CD4-positive, alpha-beta memory T cell (primary cell): ENCODE results near the gene ATP8B4. TPM values are rescaled to one million over a fixed set of nuclear protein-coding genes. Genes with fewer than 3 reads are reported as not detected.

Source experiments
- CTCF ChIA-PET: fragments of 350-600 bp; sonication (Branson Sonifier 250); formaldehyde crosslinking; loops from one replicate; lab custom pipeline; 2021; ENCODE audit warnings: inconsistent platforms; ENCODE audit not compliant: partially characterized antibody; lab: Charles Lee
- POLR2A ChIA-PET: fragments of 350-600 bp; sonication (Branson Sonifier 250); formaldehyde crosslinking; loops from one replicate; lab custom pipeline; 2021; ENCODE audit not compliant: partially characterized antibody; lab: Charles Lee
- DNase-seq, 5 donors: peaks; one replicate each; pipeline versions ENCODE4 v3.0.0 to v3.0.0-alpha.2; 2020 to 2022; ENCODE audit warnings: mixed read lengths in 1 of 5
- H3K27ac ChIP-seq: one replicate; pipeline ENCODE4 v1.7.0; 2013; ENCODE audit warnings: low read depth, low read length
- H3K27me3 ChIP-seq: 2 replicates; pipeline ENCODE4 v1.7.0; 2013; ENCODE audit warnings: mild to moderate bottlenecking, low read length, moderate library complexity; ENCODE audit not compliant: insufficient read depth
- H3K36me3 ChIP-seq: 2 replicates; pipeline ENCODE4 v1.7.0; 2013; ENCODE audit warnings: mild to moderate bottlenecking, low read length, moderate library complexity; ENCODE audit not compliant: insufficient read depth
- H3K4me1 ChIP-seq: 2 replicates; pipeline ENCODE4 v1.7.0; 2013; ENCODE audit warnings: mild to moderate bottlenecking, low read length, moderate library complexity; ENCODE audit not compliant: insufficient read depth
- H3K4me3 ChIP-seq, 2 donors: one replicate each; pipeline ENCODE4 v1.7.0; 2013; ENCODE audit warnings: low read length in 2 of 2, mild to moderate bottlenecking in 1 of 2
- H3K9me3 ChIP-seq, 2 donors: one replicate each; pipeline ENCODE4 v1.7.0; 2013; ENCODE audit warnings: low read length in 2 of 2, control low read depth in 1 of 2; ENCODE audit not compliant: control insufficient read depth in 1 of 2
- H3K27ac Mint-ChIP-seq, 7 donors: one replicate each; pipeline ENCODE4 v1.8.0; 2020 to 2021; ENCODE audit warnings: mixed read lengths in 7 of 7, mild to moderate bottlenecking in 6 of 7, inconsistent platforms in 3 of 7, moderate library complexity in 3 of 7
- H3K27me3 Mint-ChIP-seq, 2 donors: one replicate each; pipeline ENCODE4 v1.8.0; 2020 to 2021; ENCODE audit warnings: mixed read lengths in 2 of 2
- H3K36me3 Mint-ChIP-seq, 2 donors: one replicate each; pipeline ENCODE4 v1.8.0; 2020 to 2021; ENCODE audit warnings: mixed read lengths in 2 of 2, inconsistent platforms in 1 of 2, mild to moderate bottlenecking in 1 of 2
- H3K4me1 Mint-ChIP-seq, 4 donors: one replicate each; pipeline ENCODE4 v1.8.0; 2020 to 2021; ENCODE audit warnings: mixed read lengths in 4 of 4, mild to moderate bottlenecking in 1 of 4
- H3K4me3 Mint-ChIP-seq, 8 donors: one replicate each; pipeline ENCODE4 v1.8.0; 2020 to 2021; ENCODE audit warnings: mixed read lengths in 8 of 8, mild to moderate bottlenecking in 7 of 8, moderate library complexity in 6 of 8, inconsistent platforms in 3 of 8
- H3K9me3 Mint-ChIP-seq, 8 donors: one replicate each; pipeline ENCODE4 v1.8.0; 2020 to 2021; ENCODE audit warnings: mixed read lengths in 8 of 8, mild to moderate bottlenecking in 5 of 8, inconsistent platforms in 3 of 8, moderate library complexity in 1 of 8
- intact Hi-C: fragments of 100-400 bp; cut with micrococcal nuclease; formaldehyde crosslinking; loops from one replicate; pipeline ENCODE4 v1.15.1; 2023
- polyA plus RNA-seq, 2 donors: library from polyadenylated mRNA; unstranded; fragments of 300-500 nt; fragmentation: Illumina TruSeq; gene quantifications; one replicate each; pipeline ENCODE4 v1.2.3, GENCODE V29; 2021
- total RNA-seq, 2 experiments: library from RNA; stranded (reverse); gene quantifications; one replicate each; pipeline ENCODE4 v1.2.3, GENCODE V29; 2021

The ATP8B4 gene
- total and polyA plus RNA-seq, 4 experiments from 2014 or later, result 0.11 to 0.67 (median 0.44) TPM; not detected in 1

GRCh38 chr15:49991587-49991986, 127.4 kb downstream of the ATP8B4 start:
- H3K4me3 Mint-ChIP-seq, result no peak overlapping the region
- no peaks in the 10 kb centered on the region for H3K4me1 ChIP-seq
- POLR2A ChIA-PET, result no interaction called here
- H3K27ac ChIP-seq, result no peak overlapping the region
- CTCF ChIA-PET, result no interaction called here
- H3K27me3 Mint-ChIP-seq, result peaks cover 0 to 2% of the 10 kb centered on the region in 2 donors
- no peaks in the 10 kb centered on the region for H3K9me3 ChIP-seq
- H3K4me1 Mint-ChIP-seq, result no peaks in the 10 kb centered on the region
- no peaks in the 10 kb centered on the region for H3K9me3 Mint-ChIP-seq
- no peak overlapping the region for H3K4me3 ChIP-seq
- H3K36me3 Mint-ChIP-seq, result no peaks in the 10 kb centered on the region
- H3K27ac Mint-ChIP-seq, result no peak overlapping the region
- intact Hi-C loops, result no loop called here
- DNase-seq, result no peak
- H3K36me3 ChIP-seq, result no peaks in the 10 kb centered on the region
- no peaks in the 10 kb centered on the region for H3K27me3 ChIP-seq

DNA sequence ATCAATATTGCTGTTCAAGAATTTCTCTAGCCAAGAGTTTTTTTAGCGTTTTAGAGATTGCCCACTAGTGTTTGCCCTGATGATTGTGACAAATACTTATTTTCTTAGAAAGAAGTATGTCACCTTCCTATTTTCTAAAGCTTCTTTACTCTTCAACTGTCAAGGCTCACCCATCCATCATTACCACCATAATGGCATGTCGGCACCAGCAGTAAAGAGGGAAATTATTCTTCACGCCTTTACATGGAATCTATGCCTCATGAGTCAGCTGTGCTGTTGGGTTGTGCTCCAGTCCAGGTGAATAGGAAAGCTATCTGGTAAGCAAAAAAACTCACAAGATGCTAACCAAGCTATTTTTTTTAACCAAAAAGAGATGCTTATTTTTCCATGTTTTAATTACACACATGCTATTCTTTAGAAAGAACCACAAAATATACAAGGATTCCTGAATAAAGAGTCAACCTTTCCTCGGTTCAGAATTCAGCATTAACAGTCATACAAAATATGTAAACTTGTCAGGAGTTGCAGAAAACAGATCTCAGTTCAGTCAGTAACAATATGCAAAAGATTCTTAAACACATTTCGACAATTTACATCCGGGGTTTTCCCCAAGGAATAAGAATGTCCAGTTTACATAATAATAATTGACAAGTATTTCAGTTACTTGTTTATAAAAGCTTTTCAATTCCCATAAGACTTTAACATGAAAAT, 128.0 kb downstream of the ATP8B4 start:
- no peaks in the 10 kb centered on the region for H3K27me3 ChIP-seq
- H3K4me3 ChIP-seq, result no peak overlapping the region
- intact Hi-C loops, result no loop called here
- no peaks in the 10 kb centered on the region for H3K4me1 ChIP-seq
- H3K4me1 Mint-ChIP-seq, result no peaks in the 10 kb centered on the region
- no peak overlapping the region for H3K27ac ChIP-seq
- no peaks in the 10 kb centered on the region for H3K27me3 Mint-ChIP-seq
- CTCF ChIA-PET, result interaction anchor here (1.1 kb wide), 1 partner anchor 13 kb away, joined by 3 read pairs; no protein-coding TSS in a partner anchor
- no peaks in the 10 kb centered on the region for H3K36me3 Mint-ChIP-seq
- H3K27ac Mint-ChIP-seq, result no peak overlapping the region
- POLR2A ChIA-PET, result interaction anchor here (0.7 kb wide), 1 partner anchor 11 kb away, joined by 3 read pairs; no protein-coding TSS in a partner anchor
- H3K9me3 Mint-ChIP-seq, result no peaks in the 10 kb centered on the region
- no peak for DNase-seq
- H3K4me3 Mint-ChIP-seq, result no peak overlapping the region
- H3K9me3 ChIP-seq, result no peaks in the 10 kb centered on the region
- H3K36me3 ChIP-seq, result no peaks in the 10 kb centered on the region

DNA sequence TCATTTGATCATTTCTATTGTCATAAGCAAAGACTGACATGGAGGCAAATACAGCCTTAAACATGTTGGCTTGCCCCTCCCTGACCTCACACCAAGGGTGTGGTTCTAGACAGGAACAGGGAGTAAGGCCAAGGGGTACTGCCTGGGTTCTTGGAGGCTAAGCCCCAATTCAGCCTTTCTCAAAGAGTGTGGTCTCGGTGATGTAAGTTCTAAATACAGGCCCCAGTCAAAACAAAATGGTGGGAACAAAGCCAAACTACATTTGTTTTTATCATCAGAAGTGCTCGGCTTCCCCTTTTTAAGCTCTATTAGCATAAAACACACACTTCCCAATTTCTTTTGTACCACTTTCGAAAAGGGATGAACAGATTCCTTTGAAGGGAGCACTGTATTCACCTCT, 129.5 kb downstream of the ATP8B4 start:
- Mint-ChIP-seq H3K4me1 (no peaks in the 10 kb centered on the region), H3K4me3 (no peak overlapping the region), H3K9me3 (no peaks in the 10 kb centered on the region), H3K27ac (no peak overlapping the region), H3K27me3 (no peaks in the 10 kb centered on the region), H3K36me3 (no peaks in the 10 kb centered on the region)
- H3K36me3 ChIP-seq, result no peaks in the 10 kb centered on the region
- no peak overlapping the region for H3K4me3 ChIP-seq
- H3K27me3 ChIP-seq, result no peaks in the 10 kb centered on the region
- ChIA-PET POLR2A (no interaction called here), CTCF (no interaction called here)
- H3K27ac ChIP-seq, result no peak overlapping the region
- H3K9me3 ChIP-seq, result no peaks in the 10 kb centered on the region
- intact Hi-C loops, result no loop called here
- no peak for DNase-seq
- no peaks in the 10 kb centered on the region for H3K4me1 ChIP-seq

DNA sequence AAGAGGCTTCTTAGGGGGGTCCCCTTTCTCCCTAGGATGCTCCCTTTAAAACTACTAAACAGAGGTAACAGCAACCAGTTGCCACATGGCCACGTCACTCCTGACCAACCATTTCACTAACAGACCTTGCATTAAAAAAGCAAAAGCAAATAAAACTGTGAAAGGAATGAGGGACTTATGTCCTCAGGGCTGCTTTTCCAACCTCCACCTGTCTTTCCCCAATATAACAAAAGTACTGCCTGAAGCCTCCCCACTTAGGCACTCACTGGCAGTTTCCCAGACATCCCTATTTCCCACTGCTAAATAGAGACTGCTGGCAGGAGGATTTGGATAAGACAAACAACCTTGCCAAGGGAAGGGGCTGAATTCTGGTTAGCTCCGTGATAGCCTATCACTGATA, 130.3 kb downstream of the ATP8B4 start:
- Histone ChIP-seq H3K27me3 (no peaks in the 10 kb centered on the region), H3K4me1 (no peaks in the 10 kb centered on the region), H3K36me3 (no peaks in the 10 kb centered on the region), H3K9me3 (no peaks in the 10 kb centered on the region), H3K4me3 (no peak overlapping the region), H3K27ac (no peak overlapping the region)
- no peaks in the 10 kb centered on the region for H3K9me3 Mint-ChIP-seq
- H3K4me1 Mint-ChIP-seq, result no peaks in the 10 kb centered on the region
- no peak overlapping the region for H3K4me3 Mint-ChIP-seq
- CTCF ChIA-PET, result no interaction called here
- H3K36me3 Mint-ChIP-seq, result no peaks in the 10 kb centered on the region
- DNase-seq, result no peak
- H3K27me3 Mint-ChIP-seq, result no peaks in the 10 kb centered on the region
- POLR2A ChIA-PET, result no interaction called here
- H3K27ac Mint-ChIP-seq, result peak overlapping the region in 1 of 7 donors; percentile 48
- intact Hi-C loops, result no loop called here

GRCh38 chr15:49987896-49988295, 131.1 kb downstream of the ATP8B4 start:
- ChIA-PET POLR2A (no interaction called here), CTCF (interaction anchor here (0.8 kb wide), 1 partner anchor 15 kb away, joined by 3 read pairs; no protein-coding TSS in a partner anchor)
- H3K4me3 Mint-ChIP-seq, result no peak overlapping the region
- H3K27me3 Mint-ChIP-seq, result no peaks in the 10 kb centered on the region
- Histone ChIP-seq H3K9me3 (no peaks in the 10 kb centered on the region), H3K27me3 (no peaks in the 10 kb centered on the region), H3K36me3 (no peaks in the 10 kb centered on the region), H3K4me3 (no peak overlapping the region), H3K27ac (no peak overlapping the region), H3K4me1 (no peaks in the 10 kb centered on the region)
- no peaks in the 10 kb centered on the region for H3K9me3 Mint-ChIP-seq
- no peak overlapping the region for H3K27ac Mint-ChIP-seq
- no peaks in the 10 kb centered on the region for H3K36me3 Mint-ChIP-seq
- intact Hi-C loops, result no loop called here
- no peaks in the 10 kb centered on the region for H3K4me1 Mint-ChIP-seq
- DNase-seq, result no peak

- no peaks in the 10 kb centered on the region for H3K27me3 ChIP-seq
- ChIA-PET POLR2A (no interaction called here), CTCF (interaction anchor here (0.8 kb wide), 1 partner anchor 16 kb away, joined by 3 read pairs; no protein-coding TSS in a partner anchor)
- H3K9me3 ChIP-seq, result no peaks in the 10 kb centered on the region
- Mint-ChIP-seq H3K27me3 (no peaks in the 10 kb centered on the region), H3K27ac (no peak overlapping the region), H3K9me3 (no peaks in the 10 kb centered on the region), H3K4me3 (no peak overlapping the region), H3K36me3 (no peaks in the 10 kb centered on the region), H3K4me1 (no peaks in the 10 kb centered on the region)
- no peak overlapping the region for H3K4me3 ChIP-seq
- no peak overlapping the region for H3K27ac ChIP-seq
- no peak for DNase-seq
- H3K4me1 ChIP-seq, result no peaks in the 10 kb centered on the region
- no peaks in the 10 kb centered on the region for H3K36me3 ChIP-seq
- intact Hi-C loops, result no loop called here
These were observed 131.7 kb downstream of the ATP8B4 start for GRCh38 chr15:49987198-49987785.

DNA sequence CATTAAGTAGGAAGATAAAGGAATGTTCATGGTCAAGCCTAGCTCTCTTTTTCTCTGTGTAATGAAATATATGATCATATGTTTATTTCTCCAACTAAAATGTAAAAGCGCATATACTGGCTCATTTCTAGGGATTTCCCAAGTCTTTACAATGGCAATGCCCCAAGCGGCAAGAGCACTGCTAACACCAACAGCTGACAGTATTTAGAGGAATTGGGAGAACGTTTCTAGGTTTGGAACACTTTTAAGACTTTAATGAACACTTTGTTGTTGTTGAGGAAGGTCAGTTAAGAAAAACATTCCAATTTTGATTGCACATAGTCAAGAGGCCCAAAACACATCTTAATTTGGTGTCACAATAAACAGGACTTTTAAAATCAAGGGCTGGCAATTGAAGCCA, 132.7 kb downstream of the ATP8B4 start:
- H3K27me3 Mint-ChIP-seq, result no peaks in the 10 kb centered on the region
- no peaks in the 10 kb centered on the region for H3K4me1 ChIP-seq
- H3K27me3 ChIP-seq, result no peaks in the 10 kb centered on the region
- no peaks in the 10 kb centered on the region for H3K9me3 Mint-ChIP-seq
- intact Hi-C loops, result no loop called here
- no peak for DNase-seq
- H3K4me3 Mint-ChIP-seq, result no peak overlapping the region
- no peak overlapping the region for H3K4me3 ChIP-seq
- H3K27ac ChIP-seq, result no peak overlapping the region
- H3K36me3 ChIP-seq, result no peaks in the 10 kb centered on the region
- ChIA-PET POLR2A (no interaction called here), CTCF (no interaction called here)
- no peaks in the 10 kb centered on the region for H3K36me3 Mint-ChIP-seq
- H3K27ac Mint-ChIP-seq, result no peak overlapping the region
- no peaks in the 10 kb centered on the region for H3K9me3 ChIP-seq
- no peaks in the 10 kb centered on the region for H3K4me1 Mint-ChIP-seq
